Activated CD4-positive, alpha-beta T cell treated with anti-CD3 and anti-CD28 coated beads for 48 hours (primary cell): Measurements from ENCODE around the gene KRT7.

Experiments used
- DNase-seq: peaks from one replicate; pipeline ENCODE4 v3.0.0-alpha.2; 2020

The KRT7 gene

DNA sequence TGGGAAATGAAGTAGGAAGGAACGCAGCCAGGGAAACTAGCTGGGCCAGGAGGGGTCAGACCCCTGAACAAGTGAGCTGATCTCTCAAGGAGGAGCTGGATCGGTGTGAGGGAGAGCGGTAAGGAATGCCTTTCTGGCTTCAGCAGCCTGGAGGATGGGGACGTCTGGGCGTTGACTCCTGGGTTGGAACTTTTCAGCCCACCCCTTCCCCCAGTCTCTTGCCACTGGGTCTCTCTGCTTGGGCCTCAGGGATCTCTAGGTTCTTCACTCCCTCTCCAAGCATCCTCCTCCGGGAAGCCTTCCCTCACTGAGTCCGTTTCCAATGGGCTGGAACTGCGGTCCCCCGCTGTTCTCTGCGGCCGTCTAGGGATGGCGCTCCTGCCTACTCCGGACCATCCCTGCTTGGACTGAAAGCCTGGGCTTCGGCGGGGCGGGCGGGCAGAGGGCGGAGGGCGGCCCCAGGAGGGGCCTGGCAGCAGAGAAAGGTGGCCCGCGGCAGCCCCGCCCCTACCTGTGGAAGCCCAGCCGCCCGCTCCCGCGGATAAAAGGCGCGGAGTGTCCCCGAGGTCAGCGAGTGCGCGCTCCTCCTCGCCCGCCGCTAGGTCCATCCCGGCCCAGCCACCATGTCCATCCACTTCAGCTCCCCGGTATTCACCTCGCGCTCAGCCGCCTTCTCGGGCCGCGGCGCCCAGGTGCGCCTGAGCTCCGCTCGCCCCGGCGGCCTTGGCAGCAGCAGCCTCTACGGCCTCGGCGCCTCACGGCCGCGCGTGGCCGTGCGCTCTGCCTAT lies at the start of gene KRT7:
Gene KRT7 (plus strand): TSS at position 570 of the 788 bp plus-strand sequence. CDS start 54 bp downstream, at position 624.
- no peak for DNase-seq

DNA sequence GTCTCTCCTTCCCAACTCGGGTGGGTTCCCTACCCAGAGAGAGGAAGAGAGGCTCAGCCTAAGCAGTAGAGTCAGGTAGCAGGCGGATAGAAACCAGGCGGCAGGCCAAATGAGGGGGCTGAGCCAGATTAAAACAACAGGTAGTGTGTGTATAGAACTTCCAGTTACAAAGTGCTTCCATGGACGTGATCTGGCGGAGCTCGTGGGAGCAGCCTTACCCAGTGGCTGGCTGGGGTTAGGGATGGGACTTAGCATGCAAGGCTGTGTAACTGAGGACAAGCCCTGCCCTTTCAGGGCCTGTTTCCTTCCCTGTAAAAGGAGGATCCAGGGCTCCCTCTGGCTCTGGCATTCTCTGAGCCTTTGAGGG lies 49.5 kb upstream of the KRT7 start:
- DNase-seq = no peak

DNA sequence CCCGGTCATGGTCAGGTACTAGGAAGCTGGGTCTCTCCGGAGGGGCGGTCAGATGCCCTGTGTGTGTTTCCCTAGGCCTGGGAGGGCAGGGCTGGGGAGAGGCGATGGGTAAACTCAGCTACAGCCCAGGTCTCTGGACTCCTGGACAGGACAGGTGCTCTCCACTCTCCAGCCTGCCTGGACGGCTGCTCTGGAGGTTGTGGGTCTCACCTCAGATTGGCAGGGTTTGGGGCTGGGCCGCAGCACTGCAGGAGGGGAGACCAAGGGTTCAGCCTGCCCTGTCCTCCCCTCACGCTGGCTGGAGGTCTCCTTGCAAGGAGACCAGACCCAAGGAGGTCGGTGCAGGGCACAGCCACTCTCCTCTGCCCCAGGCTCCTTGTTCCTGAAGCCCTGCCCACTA lies 49.1 kb upstream of the KRT7 start:
- DNase-seq = no peak

DNA sequence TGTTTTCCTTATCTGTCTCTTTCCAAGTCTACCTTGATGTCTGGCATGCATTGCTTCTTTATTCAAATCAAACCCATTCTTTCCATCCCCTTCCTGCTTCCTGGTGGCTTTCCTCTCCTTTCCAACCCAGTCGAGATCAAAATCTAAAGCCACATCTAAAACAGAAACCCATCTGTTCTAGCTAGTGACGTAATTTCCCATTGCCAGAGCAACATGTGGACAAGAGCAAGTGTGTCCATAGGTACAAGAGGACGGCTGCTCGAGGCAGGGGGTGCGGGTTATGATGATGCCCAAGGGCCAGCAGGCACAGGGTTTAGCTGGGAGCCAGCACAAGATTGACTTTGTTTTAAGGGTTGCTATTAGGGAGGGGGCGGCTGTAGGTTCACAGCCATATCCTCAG lies 48.2 kb upstream of the KRT7 start:
- no peak for DNase-seq

DNA sequence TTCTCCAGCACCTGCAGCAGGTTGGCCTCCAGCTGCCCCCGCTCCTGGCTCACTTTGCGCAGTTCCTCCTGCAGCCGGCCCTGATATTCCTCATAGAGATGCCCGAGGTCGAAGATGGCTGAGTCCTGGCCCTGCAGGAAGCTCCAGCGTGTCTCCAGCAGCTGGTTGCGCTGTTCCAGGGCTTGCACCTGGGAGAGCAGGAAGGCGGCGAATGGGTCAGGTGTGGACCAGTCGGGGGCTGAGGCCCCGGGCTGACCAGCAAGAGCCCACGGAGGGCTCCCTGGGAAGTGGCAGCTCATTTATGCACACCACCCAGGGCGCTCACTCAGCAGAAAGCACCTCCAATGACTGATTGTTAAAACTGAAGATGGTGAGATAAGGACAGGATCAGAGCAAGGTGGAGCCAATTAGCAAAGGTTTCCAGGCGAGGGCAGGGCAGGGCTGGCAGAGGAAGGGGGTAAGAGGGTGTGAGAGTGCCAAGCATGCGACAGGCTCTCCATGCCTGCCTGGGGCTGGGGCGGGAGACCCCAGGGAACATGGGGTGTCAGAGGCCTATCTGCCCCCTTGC lies 47.6 kb upstream of the KRT7 start:
- DNase-seq = no peak

DNA sequence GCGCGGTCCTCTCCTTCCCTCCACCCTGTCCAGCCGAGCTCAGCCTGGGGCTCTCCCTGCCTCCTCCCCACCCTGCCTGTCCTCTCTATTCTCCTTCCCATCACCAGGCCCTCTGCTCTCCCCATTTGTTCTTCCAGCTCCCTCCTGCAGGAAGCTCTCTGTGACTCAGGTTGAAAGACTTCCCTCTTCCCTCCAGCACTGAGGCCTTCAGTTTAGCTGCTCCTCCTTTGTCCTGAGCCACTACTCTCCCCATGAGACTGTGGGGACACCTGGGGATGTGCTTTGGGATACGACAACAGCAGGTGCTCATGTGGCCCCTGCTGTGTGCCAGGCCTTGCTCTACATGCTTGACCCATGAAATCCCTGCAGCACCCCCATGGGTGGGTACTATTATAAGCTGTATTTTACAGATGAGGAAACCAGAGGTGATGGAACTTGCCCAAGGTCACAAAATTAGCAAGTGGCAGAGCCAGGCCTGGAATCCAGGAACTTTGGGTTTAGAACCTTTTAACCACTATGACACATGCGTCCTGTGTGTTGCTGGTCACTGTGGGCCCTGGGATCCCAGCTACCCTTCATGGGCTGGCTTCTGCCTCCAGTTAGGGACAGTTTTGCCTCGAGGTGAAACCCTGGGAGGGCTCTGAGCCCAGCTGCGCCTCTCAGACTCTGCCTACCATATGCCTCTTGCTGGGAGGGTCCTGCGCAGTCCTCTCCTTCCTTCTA lies 46.8 kb upstream of the KRT7 start:
- DNase-seq = no peak

DNA sequence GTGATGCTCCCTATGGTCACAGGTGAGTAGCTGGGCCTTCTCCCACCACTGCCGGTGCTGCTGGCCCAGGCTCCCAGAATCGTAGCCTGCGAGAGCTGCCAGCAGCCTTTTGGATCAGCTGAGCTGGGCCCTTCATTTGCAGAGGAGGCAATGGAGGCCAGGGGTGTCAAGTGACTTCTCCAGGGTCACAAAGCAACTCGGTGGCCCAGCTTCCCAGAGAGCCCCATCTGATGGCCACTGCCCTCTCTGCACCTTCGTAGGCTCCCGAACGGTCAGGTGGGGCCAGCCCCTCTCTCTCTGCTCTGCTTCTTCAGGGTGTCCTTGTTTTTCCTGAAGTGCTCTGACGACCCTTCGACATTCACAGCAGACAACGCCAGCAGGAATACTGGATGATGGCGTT lies 45.8 kb upstream of the KRT7 start:
- DNase-seq = no peak

DNA sequence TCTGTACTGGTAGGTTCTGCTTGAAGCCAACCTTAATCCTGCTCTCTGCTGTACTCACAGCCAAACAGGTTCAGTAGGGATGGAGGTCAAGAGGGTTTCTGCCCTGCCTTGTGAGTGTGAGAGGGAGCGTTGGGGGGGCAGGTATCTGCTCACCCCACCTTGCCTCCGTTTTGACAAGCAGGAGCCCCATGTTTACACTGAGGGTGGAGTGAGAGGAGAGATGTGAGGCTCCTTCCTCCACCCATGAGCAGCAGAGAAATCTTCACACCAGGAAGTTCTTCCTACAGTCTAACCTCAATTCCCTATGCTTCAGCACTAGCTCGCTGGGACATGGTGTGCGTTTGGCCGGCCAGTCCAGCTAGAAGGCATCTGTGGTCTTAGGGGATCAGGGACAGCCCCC lies 45.4 kb upstream of the KRT7 start:
- DNase-seq = no peak

DNA sequence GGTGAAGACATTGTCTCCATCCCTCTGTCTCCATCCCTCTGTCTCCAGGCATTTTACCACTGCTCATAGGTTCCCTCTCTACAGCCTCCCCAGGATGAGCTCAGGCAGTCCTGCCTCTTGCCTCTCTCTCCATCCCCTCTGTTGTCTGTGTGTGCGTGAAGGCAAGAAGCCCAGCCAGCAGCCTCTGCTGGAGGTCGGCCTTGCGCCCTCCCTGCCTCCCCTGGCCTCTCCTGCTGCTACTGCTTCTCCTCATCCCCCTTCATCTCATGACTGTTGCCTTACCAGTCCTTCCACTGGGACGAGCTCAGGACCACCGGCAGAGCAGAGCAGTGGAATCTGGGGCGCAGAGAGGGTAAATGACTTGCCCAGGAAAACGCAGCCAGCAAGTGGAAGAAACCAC lies 44.4 kb upstream of the KRT7 start:
- no peak for DNase-seq

DNA sequence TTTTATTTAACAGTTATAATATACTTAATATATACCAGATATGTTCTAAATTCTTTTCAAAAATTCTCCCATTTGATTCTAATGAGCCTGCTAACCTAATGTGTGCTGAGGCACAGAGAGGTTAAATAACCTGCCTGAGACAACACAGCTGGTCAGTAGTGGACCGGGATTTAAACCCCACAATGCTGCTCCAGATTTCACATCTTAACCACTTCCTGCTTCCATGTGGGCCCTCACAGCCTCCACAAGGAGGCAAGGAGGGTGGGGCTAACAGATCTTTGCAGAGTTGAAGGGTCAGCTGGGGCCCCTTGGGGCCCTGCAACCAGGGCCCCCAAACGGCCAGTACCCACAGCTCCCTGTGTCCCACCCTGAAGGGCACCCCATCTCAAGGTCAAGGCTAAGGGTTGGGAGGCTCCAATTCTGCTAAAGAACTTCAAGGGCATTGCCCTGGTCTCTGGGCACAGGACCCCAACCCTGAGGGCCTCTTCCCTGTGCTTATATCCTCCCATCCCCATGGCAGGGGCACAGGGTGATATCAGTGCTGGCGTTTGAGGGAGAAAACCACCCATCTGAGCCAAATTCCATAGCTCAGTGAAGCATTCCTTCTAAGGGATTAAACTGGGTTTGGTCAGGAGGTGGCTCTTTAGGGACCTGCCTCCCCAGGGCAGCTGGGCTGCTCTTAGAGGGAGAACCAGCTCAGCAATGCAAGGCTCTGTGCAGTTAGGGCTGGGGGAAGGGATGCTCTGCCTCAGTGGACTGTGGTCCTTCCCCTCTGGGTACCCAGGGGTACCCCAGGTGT lies 43.5 kb upstream of the KRT7 start:
- no peak for DNase-seq

DNA sequence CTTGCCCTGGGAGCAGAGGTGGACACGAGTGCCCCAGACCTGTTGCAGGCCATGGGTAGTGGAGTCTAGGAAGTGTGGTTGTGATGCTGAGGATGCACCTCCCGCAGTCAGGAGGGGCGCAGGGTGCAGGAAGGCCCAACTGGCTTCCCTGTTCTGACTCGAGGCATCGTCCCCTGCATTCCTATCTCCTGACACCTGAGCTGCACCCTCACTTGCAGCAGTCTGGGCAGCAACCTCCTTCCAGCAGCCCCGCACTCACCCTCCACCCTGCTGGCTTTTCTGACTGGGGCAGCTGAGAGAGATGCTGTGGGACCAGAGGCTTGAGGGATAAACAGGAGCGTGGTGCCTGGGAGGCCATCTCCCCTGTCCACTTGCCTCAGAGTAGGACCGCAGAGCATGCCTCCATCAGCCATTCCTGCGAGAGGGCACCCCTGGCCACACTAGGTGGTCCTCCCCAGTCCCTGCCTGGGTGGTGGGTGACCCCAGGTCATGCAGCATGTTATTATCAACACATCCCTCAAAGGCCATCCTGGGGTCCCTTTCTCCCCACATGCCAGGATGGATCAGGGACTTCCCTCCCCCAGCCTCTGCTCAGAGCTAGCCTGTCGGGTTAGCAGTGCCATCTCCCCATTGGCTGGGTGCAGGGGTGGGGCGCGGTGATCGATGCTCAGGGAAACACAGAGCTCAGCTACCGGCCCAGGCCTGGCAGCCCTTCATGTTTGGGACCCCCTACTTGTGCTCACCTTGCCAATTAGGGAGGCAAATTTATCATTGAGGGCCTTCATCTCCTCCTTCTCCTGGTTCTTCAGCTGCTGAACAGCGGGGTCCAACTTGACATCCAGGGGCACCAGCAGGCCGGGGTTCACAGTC lies 41.9 kb upstream of the KRT7 start:
- no peak for DNase-seq

DNA sequence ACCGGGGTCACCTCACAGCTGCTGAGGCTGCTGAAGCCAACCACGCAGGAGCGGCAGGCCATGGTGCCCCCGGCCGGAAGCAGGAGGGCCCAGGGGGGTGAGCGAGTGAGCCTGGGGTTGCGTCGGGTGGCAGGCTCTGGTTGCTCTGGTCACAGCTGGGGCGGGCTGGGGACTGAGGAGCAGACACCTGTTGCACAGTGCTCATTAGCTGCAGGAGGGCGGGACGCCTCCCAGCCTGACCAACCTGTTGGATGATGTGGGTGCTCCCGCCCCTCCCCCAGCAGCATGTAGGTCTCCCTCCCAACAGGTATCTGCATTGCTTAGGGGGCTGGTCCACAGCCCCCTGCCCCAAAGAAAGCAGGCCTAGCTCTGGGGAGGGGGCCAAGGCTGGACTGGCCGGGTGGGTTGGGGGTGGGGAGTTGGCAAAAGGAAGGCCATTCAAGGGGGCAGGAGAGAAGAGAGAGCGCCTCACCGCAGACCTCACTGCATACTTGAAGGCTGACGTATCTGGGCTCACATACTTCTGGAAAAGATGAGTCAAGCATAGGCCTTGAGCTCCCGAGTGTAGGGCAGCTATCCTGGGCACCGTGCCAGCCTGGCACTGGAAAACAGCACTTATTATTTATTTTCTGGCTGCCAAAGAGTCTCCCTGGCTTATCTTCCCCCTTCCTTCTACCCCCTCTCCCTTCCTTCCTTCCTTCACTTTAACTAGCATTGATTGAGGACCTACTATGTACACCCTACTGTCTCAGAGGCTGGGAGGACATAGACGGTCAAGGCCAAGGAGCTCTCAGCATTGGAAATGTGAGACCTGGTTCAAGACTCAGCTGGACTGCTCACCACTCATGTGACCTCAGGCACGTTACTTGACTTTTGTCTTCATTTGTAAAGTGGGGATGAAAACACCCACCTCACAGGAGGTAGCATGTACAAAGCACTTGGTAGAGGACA lies 40.9 kb upstream of the KRT7 start, which contains the start of gene KRT80:
Gene KRT80 (minus strand): TSS at position 174 of the 951 bp plus-strand sequence. CDS start 112 bp downstream, at position 62.
- DNase-seq = peak; percentile 53

DNA sequence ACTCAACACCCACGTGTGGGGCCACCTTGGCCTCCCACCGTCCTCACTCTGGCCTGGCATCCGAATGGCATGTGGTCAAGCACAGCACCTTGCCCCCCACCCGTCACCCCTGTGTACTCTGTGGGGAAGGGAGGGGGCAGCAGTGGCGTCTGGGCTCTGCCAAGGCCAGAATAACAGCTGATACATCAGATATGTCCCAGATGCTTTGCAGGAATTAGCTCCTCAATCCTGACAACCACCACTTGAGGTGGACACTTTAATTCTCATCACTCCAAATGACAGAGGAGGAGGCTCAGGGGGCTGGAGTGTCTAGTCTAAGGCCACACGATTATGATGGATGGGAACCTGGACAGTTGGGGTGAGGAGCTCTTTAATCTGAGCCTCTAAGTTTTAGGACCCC lies 39.5 kb upstream of the KRT7 start:
- DNase-seq = no peak

DNA sequence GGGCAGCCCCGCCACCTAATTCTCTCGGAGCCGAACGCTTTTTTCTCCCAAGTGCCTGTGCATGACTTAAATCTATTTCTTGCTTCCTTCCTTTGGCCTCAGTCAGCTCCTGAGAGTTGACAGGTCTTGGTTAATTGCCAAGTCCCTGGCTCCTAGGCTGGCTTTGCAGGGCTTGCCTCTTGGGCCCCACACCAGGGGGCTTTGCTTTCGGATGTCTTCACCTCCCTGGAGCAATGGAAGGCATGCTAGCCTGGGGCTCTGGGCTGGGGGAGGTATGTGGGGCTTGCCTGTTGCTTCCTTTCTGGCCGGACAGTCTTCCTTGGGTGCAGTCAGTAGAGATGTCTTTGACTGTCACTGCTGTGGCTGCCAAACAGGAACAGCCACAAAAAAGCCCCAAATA lies 39.1 kb upstream of the KRT7 start:
- no peak for DNase-seq

DNA sequence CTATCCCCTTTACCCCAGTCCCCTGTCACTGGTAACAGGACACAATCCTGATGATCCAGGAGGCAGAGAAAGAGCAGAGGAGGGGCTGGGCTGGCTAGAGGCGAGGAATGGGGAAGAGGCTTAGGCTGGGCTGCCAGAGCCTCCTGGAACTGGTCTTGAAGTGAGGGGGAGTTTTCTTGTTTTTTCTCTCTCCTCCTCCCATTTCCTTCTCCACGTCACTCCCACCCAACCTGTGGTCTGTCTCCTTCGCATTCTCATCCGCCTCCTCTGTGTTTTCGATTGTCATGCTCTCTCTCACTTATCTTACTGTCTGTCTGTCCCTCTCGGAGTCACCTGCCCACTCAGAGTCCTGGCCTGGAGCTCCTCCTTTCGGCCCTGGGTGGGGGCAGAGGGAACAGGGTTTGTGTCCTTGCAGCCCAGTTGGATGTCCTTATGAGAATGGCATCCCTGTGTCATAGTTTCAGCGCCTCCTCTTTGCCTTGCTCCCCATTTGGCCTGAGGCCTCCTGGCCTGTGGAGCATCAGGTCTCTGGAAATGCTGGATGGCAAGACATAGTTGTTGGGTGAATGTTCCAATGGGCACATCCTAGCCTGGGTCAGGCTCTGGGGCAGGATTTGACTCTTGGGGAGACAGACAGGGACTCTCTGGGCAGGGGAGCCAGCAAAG lies 37.8 kb upstream of the KRT7 start:
- no peak for DNase-seq

DNA sequence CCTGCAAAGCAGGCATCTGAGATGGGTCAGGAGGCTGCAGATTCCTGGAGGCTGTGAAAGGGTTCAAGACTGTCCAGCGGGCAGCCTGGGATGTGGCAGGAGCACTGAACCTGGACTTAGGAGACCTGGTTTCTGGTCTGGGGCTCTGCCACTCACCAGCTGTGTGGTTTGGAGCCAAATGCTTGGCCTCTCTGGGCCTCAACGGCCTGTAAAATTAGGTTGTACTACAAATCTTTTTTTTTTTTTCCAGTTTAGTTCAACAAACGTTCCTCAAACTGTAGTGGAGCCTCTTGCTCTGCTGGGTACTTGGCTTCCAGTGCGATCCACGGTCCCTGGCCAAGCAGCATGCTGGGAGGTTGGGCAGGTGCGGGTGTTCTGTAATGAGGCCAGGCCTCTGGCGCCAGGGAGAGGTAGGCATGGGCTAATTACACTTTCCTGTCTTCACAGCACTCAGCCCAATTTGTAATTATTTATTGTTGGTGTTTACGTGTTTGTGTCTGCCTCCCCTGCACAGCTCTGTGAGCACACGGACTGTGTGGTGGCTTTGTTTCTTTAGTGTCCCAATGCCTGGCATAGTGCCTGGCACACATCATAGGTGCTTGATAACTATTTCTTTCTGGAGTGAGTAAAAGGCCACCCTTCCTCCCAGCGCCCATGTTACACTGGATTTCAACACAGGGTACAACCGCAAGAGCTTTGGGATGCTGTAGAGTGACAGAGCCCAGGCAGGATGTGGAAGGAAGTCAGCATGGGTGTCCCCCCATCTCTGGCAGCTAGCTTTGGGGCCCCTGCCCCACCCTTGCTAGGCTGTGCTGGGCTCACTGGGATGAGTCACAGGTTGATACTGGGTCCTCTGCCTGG lies 35.4 kb upstream of the KRT7 start:
- no peak for DNase-seq

DNA sequence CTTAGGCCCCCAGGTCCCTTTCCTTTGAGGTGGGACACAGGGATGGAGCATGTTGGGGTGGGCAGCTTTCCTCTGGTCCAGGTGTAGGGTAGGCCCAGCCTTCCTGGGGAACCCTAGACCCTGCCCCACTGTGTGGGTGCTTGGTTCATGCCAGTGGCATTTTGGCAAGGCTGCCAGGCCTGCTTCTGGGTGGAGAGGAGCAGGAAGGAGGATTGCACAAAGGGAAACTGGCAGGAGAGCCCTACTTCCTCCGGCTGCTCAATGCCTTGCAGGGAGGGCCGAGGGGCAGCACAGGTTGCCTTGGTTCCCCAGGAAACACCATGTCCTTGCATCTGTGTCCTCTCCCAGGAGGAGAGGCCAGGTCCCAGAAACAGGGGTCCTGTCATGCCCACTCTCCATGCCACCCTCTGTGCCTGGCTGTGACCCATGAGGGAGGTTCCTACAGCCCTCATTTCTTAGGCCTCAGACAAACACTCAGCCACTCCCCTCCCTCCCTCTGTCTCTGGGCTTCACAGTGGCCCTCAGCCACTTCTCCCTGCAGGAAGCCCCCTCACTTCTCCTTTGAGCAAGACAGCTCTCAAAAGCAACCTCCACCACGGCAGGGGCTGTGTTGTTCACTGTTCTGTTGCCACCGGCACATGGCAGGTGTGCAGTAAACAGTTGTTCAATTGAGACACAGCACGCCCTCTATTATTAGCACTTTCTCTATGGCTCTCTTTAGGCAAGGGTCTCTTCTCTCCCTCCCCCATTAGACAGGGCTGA lies 34.4 kb upstream of the KRT7 start:
- no peak for DNase-seq

DNA sequence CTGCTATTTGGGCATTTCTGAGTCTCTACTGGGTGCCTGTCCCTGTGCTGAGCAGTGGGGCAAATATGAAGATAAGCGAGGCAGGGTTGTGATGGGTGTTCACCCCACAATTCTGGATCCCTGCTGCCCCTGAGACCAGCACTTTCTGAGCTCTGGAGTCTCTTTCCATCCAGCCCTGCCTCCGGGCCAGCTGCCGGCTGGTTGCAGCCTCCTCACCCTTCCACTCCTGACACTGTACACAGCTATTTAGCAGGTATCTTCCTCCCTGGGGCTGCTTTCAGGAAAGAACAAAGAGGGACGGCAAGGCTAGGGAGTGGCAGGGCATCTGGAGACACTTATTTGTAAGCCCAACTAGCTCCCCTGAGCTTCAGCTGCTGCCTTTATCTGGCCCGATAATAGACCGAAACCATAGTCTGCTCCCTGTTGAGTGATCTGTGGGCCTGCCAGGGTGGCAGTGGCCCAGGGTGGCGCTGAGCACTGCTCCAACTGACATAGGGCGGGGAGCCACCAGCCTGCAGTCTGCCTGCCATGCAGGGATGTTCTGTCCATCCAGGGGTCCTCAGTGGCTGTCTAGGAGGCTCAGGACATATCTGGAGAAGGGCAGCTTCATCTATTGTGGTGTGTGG lies 33.6 kb upstream of the KRT7 start:
- DNase-seq = no peak
